Right lobe of liver (tissue), 6 donors: Measurements from ENCODE around the gene KRT13. TPM values are rescaled to one million over a fixed set of nuclear protein-coding genes. Genes with fewer than 3 reads are reported as not detected.

ENCODE experiments used
- ATAC-seq, 4 donors: fragments of 200-7000 bp; cut with Tn5 transposase; one replicate each; pipeline ENCODE4 v1.9.1; 2020; ENCODE audit warnings: mild to moderate bottlenecking in 4 of 4, moderate library complexity in 4 of 4
- DNase-seq, 3 donors: peaks; one replicate each; pipeline ENCODE4 v3.0.0-alpha.2; 2020
- H3K27ac ChIP-seq, 3 donors: fragments of 200-600 bp; one replicate each; pipeline ENCODE4 v1.8.0; 2022
- H3K27me3 ChIP-seq, 2 donors: fragments of 200-600 bp; one replicate each; pipeline ENCODE4 v1.8.0; 2022
- H3K36me3 ChIP-seq, 4 donors: fragments of 200-600 bp; sonication (generic) in 1 of 4; one replicate each; pipeline versions ENCODE4 v1.5.1 to v1.8.0; 2017 to 2022; ENCODE audit warnings: control low read depth in 1 of 4
- H3K4me1 ChIP-seq, 4 donors: fragments of 200-600 bp; sonication (generic) in 1 of 4; one replicate each; pipeline versions ENCODE4 v1.5.1 to v1.8.0; 2017 to 2022; ENCODE audit warnings: control low read depth in 1 of 4
- H3K4me3 ChIP-seq, 3 donors: fragments of 200-600 bp; one replicate each; pipeline ENCODE4 v1.8.0; 2022
- H3K9me3 ChIP-seq, 4 donors: fragments of 200-600 bp; sonication (generic) in 1 of 4; one replicate each; pipeline versions ENCODE4 v1.5.1 to v1.8.0; 2017 to 2022; ENCODE audit warnings: control low read depth in 1 of 4
- CTCF ChIP-seq, 4 donors: fragments of 200-600 bp in 3 of 4; fragments of 450-650 bp in 1 of 4; IDR thresholded peaks; one replicate each; pipeline versions ENCODE4 v1.5.1 to v1.8.0; 2016 to 2022; ENCODE audit warnings: antibody characterized with exemption in 4 of 4, mild to moderate bottlenecking in 2 of 4
- POLR2A ChIP-seq: fragments of 450-650 bp; IDR thresholded peaks from one replicate; pipeline ENCODE4 v1.6.1; 2017; ENCODE audit warnings: antibody characterized with exemption, mild to moderate bottlenecking
- WGBS: methylation state at CpG from one replicate; pipeline ENCODE4 v1.1.6; 2018; ENCODE audit warnings: low coverage, low lambda C conversion rate; ENCODE audit not compliant: insufficient coverage; ENCODE audit errors: missing lambda C conversion rate; 5-methylcytosine and 5-hydroxymethylcytosine counted together
- intact Hi-C, 2 donors: fragments of 100-400 bp; cut with DNase I; formaldehyde crosslinking; loops; one replicate each; pipeline versions ENCODE4 v1.11.2 to v1.14.1; 2022
- total RNA-seq, 6 experiments: library from RNA; depleted of rRNA in 2 of 6; stranded (reverse); fragments of >200 nt in 2 of 6; fragmentation: NEBNext Ultra II Directional in 3 of 6; extraction: Animal tissue kit (Norgen Biotek cat#: 25700) in 3 of 6; gene quantifications; one replicate each; pipeline versions ENCODE4 v1.1.0 to v1.2.4, GENCODE V29; 2016 to 2023
- donor health status: DM: no; HTN: yes; CAD: no.
- donor health status: DM: no; HTN: no; CAD: no.
- donor health status: DM: no; HTN: no; CAD: no.
- donor health status: DM: no; HTN: yes; CAD: no.
- donor health status: DM: no; HTN: yes; CAD: no.

The KRT13 gene
- total RNA-seq, 6 experiments from 2014 or later: 1.6 TPM; not detected in 5

DNA sequence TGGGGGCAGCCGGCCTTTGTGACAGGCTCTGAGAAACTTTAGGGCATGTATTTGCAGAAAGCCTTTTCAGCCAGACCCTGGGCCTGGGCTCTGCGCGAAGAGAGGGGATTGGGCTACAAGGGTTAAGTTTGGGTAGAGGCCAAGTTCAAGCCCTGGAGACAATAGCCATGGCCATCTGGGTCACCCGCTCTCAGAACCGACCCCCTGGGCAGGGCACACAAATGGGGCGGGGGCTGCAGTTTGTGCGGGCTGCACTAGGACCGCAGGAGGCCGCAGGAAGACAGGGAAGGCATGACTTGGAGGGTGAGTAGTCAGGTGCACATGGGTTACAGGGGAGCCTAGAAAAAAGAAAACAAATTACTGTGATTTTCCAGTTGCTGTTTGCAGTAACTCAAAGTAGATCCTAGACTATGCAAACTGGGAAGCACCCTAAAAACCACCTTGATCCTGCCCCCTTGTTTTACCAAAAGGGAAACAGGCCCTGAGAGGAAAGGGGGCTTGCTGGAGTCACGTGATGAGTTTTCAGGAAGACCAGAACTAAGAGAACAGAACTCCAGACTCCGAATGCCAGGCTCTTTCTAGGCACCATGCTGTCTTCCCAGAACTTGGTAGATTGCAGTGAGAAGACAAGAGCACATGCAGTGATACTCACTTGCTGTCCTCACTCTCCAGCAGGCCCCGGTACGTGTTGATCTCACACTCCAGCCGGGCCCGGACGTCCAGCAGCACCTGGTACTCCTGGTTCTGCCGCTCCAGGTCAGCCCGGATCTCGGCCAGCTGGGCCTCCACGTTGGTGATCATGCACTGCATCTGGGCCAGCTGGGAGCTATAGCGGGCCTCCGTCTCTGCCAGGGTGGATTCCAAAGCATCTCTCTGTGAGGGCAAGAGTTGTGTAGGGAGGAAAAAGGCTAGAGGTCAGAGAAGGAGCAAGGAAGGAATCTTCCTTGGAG is 28.3 kb downstream of the KRT13 start:
- DNase-seq (no peak), ATAC-seq (no peak)
- no peak for TF ChIP-seq CTCF (IDR thresholded peaks at IDR 0.05)
- no peak for TF ChIP-seq POLR2A
- intact Hi-C loops: no loop called here
- Histone ChIP-seq H3K36me3 (no peaks in the 10 kb centered on the region), H3K27ac (no peak overlapping the region), H3K27me3 (no peaks in the 10 kb centered on the region), H3K4me3 (no peak overlapping the region), H3K9me3 (no peaks in the 10 kb centered on the region), H3K4me1 (no peaks in the 10 kb centered on the region)
- WGBS: 78% methylated on average over 8 of the region's 22 CpGs

GRCh38 chr17:41475421-41475820 is 30.0 kb downstream of the KRT13 start:
- Histone ChIP-seq H3K4me1 (no peaks in the 10 kb centered on the region), H3K4me3 (no peak overlapping the region), H3K9me3 (no peaks in the 10 kb centered on the region), H3K27ac (no peak overlapping the region), H3K27me3 (no peaks in the 10 kb centered on the region), H3K36me3 (no peaks in the 10 kb centered on the region)
- ATAC-seq (no peak), DNase-seq (no peak)
- no peak for TF ChIP-seq CTCF (IDR thresholded peaks at IDR 0.05)
- no peak for TF ChIP-seq POLR2A
- intact Hi-C loops: no loop called here
- WGBS: 73% methylated on average over 2 of the region's 4 CpGs

DNA sequence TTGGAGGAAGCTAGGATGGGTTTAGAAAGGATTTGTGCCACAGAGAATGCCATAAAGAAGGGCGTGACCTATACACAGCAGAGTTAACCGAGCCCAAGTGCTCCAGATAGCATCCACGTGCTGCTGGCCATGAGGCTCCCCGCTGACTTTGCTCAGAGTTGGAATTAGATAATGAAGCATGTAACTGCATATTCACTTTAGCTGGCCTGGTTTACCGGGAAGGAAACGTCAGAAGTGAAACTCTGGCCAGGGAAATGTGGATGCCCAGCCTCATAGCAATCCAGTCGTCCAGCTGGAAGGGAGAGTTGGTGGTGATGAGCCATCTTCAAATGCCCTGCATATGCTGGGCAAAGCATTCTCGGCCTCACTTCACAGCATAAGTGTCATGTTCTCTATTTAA is 30.5 kb downstream of the KRT13 start:
- 40% methylated on average over 5 of the region's 8 CpGs for WGBS
- DNase-seq: no peak

GRCh38 chr17:41468346-41468745 is 37.1 kb downstream of the KRT13 start:
- TF ChIP-seq CTCF (IDR thresholded peaks at IDR 0.05) (no peak), POLR2A (no peak)
- ATAC-seq (no peak), DNase-seq (no peak)
- Histone ChIP-seq H3K9me3 (no peaks in the 10 kb centered on the region), H3K27me3 (no peaks in the 10 kb centered on the region), H3K27ac (no peak overlapping the region), H3K4me3 (no peak overlapping the region), H3K4me1 (no peaks in the 10 kb centered on the region), H3K36me3 (no peaks in the 10 kb centered on the region)
- intact Hi-C loops: no loop called here

More for the DNA sequence above, 30.5 kb downstream of the KRT13 start:
- Histone ChIP-seq H3K4me3 (no peak overlapping the region), H3K36me3 (no peaks in the 10 kb centered on the region), H3K27ac (no peak overlapping the region), H3K4me1 (no peaks in the 10 kb centered on the region), H3K27me3 (no peaks in the 10 kb centered on the region), H3K9me3 (no peaks in the 10 kb centered on the region)
- no peak for ATAC-seq
- intact Hi-C loops: no loop called here
- TF ChIP-seq CTCF (IDR thresholded peaks at IDR 0.05) (no peak), POLR2A (no peak)
